HS-5 (cell line): Measurements from ENCODE around the gene ADGRB2.

ENCODE experiments used
- DNase-seq: peaks from one replicate; pipeline ENCODE4 v3.0.0-alpha.2; 2012; ENCODE audit warnings: low read depth

Gene ADGRB2

DNA sequence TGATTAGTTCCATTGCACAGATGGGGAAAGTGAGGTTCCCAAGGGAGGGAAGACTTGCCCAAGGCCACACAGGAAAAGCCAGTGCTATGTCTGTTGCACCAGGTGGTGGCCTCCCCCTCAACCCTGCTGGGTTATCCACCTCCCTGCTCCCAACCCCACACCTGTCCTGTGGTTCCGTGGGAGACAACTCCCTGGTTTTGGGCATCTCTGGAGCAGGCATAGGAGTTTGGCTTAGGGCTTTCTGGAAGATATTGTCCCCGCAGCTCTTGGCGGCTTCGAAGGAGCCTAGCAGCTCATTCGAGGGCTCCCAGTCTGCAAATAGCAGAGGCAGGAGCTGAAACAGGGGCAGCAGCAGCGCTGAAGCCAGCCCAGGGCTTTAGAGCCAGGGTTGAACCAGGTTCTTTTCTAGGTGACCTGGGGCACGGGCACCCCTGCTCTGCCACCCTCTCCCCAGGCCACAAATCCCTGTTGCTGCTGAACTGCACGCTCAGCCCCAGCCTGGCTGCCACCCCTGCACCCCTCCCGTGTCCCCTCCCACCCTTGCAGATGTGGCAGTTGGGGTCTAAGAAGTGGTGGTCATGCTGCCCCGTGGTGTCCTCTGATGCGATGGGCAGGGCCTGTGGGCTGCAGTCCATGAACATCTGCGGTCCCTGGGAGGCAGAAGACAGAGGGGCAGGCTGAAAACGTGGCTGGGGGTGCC lies 29.6 kb upstream of the ADGRB2 start:
- DNase-seq = no peak

DNA sequence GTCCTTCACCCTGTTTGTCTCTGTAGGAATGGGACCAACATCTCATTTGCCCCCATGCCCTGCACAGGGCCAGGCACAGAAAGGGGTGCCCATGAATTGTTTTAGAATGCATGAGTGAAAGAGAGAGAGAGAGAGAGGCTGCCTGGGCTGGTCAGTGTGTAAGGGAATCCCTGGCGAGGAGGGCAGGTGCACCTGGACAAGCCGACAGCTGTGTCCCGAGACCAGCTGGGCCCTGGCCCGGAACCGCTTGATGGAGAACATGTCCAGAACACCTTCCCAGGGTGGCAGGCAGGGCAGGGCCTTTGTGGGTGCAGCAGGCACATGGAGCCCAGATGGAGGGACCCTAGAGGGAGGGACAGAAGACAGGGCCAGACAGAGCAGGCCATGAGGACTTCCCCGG lies 28.9 kb upstream of the ADGRB2 start:
- DNase-seq = no peak

DNA sequence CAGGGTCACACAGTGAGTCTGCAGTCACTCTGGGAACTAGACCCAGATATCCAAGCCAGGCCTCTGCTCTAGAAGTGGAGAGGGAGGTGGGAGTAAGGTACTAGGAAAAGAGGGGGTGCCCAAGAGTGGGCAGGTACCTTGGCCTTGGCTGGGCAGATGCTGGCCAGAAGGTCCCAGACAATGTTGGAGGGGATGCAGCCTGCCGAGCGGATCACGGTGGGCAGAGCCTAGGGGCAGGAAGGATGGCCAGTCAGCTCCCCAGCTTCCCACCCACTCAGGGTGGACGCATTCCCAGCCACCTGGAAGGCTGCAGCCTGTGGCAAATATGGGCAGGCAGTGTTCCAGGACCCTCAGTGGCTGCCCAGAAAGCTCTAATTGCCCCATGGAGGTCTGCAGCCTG lies 28.4 kb upstream of the ADGRB2 start:
- no peak for DNase-seq

DNA sequence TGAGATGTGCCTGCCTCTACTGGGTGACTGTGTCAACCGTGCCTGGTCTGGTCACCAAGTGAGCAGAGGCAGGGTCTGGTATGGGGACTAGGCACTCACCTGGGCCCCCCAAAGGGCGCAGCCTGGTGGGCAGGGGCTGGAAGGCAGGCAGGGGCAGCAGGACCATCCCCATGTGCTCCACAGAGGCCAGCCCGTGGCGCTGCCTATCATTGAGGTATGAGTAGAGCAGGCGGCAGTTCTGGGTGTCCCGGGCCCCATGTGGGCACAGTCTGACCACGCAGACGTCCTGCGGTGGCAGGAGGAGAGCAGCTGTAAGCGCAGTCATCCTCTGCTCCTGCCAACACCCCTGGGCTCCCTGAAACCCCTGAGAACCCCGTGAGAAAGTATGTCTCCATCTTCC lies 28.0 kb upstream of the ADGRB2 start:
- no peak for DNase-seq

DNA sequence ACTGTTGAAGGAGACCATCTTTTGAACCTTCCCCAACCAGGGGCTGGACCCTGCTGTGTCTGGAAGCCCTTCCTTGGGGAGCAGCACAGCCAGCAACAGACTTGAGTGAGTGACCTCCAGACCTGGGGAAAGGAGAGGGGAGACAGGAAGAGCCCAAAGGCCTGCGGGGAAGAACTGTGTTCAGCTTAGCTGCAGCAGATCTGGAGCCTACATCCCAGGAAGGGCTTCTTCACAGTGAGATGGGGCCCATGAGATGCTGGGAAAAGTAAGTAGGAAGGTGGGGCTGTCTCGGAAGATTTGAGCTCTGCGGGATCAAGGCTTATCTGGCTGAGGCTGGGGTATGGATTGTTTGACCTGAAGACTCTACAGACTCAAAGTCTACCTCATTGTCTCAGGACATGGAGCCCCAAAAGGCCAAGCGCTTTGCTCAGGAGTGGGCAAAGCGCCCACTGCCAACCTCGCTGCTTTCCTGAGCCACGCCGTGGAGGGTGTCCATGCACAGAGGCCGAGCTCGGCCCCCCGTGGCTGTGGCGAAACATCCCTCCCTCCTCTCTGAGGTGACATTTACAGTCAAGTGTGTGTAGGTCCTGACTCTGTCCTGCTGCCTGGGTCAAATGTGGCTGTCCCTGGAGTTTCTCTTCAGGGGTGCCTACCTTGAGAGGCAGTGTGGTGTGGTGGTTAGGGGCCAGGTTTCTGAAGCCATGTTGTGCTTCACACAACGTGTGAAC lies 27.2 kb upstream of the ADGRB2 start:
- DNase-seq = no peak

DNA sequence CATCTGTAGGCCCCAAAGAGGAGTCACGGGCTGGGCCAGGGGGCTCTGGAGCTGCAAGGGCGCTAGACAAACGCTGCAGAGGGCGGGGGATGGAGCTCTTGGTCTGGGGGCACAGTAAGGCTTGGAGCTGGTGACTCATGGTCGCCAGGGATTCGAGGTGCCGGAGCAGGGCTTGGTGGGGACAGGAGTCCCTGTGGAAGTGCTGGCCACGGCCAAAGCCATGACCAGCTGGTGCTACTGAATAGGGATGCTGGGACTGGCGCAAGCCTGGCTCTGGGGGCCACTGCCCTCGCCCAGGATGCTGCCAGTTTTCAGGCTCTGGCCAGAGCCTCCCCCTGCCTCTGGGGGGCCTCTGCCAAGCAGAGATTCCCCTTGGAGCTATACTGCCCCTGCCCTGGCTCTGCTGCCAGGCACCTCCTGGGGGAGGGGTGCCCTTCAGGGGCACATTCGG lies 26.5 kb upstream of the ADGRB2 start:
- DNase-seq = no peak

DNA sequence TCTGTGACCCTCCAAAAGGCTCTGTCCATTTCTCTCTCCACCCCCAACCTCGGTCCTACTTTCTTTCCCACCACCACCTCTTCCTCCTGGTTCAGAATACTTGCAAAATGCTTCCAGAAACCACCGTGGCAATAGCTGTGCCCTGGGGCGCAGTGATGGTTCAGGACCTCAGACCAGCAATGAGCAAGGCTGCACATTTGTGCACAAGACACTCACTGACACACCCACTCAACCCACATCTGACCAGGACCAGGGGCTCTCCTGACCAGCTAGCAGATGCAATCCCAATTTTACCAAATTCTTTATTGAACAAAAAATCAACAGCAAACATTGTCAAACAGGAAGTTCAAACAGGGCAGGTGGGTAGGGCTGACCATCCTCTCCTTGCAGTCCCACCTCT lies 26.0 kb upstream of the ADGRB2 start:
- DNase-seq = no peak

DNA sequence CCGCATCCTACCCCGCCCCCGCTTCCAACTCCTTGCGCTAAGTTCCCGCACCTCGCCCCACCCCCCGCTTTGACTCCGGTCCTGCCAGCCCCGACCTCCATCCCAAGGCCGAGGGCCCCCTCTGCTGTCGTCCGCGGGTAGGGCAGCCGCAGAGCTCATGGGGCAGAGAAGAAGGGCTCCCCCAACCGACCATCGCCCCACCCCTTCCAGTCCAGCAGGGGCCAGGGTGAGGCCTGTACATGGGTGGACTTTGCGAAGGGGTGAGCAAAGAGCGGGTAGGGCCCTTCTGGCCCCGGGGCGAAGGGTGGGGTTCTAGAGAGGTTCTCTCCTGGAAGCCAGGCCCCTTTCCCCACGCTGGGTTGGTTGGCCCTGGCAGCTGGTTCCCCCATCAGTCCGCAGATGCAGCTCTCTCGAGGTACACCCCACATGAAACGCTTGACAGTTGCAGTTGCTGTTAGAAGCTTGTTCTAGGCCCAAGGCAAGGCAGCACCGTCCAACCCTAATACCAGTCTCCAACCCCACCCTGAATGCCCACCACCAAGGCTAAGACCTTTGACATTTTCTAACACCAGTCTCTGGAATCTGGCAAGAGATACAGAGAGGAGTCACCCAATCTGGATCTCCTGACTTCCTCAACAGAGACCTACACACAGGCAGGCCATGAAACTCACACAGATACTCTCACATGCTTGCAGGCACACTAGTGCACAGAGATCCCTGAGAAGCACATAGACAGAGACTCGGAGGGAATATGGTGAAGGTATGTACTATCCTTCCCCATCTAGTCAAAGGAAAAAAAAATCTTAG lies 25.3 kb upstream of the ADGRB2 start:
- DNase-seq = peak; percentile 56

DNA sequence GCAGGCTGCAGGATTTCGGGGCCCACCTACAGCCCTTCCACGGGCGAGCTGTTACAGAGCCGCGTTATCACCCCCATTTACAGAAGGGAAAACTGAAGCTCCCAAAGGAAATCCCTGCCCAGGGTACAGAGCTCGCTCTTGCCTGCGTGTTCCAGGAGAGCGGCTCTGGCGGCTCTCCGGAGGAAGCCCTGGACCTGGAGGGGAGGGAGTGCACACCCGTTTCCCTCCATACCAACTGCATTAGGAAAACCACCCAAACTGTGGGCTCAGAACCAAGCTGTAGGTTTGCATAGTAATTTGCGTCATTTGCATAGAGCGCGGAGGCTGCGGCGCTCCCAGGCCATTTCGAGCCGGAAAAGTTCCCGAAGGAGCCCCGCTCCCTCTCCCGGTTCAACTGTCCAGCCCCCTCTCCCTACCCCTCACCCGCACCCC lies 24.7 kb upstream of the ADGRB2 start:
- peak; percentile 57 for DNase-seq

DNA sequence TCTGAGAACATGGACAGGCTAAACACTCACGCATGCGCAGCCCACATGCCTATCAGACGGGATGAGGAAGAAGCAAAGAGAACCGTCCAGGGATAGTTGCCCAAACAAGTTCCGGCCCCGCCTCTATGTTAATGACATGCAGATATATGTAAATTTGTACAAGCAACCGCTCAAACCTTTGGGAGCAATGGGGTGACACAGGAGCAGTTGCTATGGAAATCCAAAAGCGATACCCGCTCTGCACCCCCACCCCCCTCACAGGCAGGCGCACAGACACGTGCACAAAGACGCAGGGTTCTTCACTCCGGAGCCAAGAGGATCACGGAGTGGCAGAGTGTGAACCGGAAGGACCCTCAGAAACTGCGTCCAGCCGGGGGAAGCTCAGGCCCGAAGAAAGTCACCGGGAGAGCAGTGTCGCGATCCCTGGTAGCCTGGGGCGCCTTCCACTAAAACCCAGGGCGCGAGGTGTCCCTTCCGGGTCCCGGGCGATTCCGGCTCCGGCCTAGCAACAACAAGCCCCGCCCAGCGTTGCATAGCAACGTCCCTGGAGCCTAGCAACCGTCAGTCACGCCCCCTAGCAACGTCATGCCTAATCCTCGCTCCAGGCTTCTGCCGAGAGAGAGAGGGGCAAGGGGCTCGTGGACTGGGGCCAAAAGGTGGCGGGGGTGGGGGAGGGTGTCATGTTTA lies 24.1 kb upstream of the ADGRB2 start:
- peak; percentile 63 for DNase-seq

DNA sequence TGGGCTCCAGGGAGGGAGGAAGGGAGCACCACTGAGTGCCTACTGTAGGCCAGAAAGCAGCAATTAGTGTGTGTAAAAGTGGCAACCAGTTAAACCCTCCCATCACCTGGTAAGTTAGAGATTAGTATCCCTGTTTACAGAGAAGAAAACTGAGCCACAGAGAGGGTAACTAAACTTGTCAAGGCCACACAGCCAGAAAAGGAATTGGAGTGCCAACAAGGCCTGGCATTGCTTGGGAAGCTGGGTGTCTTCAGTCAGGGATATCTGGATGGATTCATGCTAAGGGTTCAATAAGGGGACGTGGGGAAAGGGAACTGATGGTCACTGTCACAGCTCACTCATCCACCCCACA lies 23.6 kb upstream of the ADGRB2 start:
- DNase-seq = no peak

DNA sequence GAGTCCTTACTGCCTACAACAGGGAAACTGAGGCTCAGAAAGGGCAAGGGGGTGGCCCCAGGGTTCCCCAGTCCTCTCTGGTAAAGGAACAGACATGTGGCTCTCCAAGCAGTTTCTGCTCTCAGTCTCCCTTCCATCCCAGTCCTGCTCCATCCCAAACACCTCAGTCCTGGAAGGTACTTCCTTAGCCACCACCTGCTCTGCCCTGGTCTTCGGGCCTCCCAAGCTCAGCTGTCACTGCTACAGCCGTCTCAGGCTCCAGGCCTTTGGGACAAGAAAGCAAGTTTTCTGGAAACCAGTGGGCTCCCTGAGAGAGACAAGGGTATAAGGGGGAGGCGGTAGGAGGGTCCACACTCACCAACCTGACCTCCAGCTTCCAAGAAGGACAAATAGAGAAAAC lies 23.1 kb upstream of the ADGRB2 start:
- DNase-seq = no peak

DNA sequence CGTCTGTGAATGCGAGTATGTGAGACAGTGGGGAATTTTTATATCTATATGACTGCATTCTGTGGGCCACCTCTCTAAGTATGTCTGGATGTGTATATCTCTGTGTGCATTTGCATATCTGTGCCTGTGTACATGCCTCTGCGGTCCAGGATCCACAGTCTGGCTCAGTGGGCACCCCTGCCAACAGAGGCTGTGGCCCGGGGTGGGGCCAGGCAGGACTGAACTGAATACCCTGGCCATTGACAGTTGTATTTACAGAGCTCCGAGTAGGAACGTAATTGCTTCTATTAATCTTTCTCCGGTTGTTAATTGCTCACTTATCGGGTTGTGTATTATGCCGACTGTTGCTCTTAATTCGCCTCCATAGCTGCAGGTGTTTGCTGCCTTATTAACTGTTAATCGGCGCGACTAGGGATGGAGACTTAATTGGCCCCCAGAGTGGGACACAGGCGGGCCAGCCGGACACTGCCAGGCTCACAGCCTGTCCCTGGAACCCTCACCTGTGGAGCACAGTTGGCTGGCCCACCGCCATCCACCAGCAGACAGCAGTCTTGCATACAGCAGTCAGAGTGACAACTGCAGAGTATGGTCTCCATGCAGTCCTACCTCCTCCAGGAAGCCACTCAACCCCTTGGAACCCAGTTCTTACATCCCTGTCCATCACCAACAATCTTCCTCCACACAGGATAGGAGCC lies 22.4 kb upstream of the ADGRB2 start:
- DNase-seq = no peak

DNA sequence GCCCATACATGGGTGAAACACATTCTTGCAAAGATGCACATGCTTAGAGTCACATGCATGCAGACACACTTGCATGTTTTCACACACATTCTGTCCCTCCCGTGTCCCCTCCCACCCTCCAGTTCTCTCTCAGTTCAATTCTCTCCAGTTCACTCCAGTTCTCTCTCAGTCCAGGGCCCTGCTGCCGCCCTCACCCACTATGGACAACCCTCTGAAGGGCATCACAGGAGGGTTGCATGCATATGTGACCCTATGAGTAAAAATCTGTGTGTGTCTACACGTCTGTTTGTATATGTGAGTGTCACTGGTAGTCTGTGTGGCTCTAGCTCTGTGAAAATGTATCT lies 21.8 kb upstream of the ADGRB2 start:
- DNase-seq = no peak

DNA sequence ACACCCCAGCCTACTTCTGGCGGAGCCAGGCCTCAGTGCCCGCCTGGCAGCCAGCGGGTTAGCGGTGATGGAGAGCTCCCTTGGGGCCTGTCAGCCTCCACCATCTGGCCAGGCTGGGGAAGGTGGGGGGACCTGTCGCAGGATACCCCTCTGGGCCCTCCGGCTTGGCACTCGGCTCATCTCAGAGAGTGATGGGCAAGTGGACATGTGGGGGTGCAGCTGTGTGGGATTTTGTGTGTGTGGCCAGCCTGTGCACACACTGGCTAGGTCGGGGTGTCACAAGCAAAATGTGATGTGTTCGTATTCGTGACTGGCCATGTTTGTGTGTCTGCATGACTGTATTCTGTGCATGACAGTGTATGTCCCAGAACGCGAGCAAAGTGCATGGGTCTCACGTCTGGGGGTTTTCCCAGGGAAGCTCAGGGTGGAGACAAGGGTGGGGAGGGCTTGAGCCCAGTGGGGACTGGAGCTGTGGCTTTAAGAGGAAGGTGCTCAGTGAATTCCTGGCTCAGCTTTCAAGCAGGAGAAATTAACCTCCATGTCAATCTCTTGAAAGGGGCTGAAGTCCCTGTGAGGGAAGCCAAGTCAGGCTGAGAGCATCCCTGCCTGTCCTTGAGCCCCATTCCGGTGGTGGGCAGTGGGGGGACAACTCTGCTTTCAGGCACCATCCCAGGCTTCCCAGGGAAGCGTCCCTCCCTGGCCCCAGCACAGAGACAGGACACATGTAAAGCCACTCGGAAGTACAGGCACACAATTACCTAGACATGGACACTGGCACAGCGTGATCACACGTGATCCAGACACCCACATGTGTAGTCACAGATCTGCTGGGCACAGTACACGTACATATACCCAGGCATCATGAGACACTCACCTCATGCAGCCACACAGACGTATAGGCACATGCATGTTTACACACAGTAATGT lies 21.1 kb upstream of the ADGRB2 start:
- no peak for DNase-seq

DNA sequence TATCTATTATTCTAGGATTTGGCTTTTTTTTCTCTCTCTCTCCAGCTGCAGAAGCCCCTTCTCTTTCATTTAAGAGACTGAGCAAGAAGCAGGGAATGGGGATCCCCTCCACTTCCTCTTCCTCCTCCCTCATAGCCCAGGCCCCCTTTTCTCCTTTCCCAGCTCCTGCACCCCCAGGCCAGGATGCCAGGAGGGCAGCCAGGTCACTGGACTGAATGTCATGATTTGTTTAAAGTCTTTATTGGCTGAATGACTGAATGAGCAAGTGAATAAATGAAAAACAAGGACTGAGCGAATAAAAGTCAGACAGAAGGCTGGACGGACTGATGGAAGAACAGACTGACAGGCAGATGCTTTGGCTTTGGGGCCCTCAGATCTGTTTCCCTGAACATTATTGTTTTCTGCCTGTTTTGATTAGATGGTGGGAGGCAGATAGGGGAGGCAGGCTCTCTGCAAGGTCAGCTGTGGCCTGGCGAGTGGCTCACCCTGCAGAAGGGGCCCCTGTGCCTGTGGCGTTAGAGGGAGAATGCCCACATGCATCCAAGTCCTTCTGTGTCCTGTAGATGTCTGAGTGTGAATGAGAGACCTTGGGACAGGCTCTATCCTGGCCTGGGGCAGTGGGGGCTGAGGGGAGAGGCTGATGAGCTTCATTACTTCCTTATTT lies 20.3 kb upstream of the ADGRB2 start:
- DNase-seq = no peak

DNA sequence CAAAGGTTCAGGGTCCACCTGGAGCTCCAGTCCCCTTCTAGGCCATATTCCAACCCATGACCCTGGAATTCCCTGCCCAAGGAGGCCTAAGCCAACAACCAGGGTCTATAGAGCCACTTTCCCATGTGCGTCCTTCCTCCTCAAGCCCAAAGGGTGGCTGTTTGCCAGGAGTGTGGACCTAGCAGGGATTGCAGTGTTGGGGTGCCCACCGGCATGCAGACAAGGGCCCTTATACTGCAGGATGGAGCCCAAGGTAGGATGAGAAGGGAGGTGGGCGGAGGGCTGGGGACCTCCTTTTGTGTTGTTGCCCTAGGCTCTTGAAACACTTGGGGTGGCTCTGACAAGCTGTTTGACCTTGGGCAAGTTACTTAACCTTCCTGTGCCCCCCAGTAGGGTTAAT lies 19.7 kb upstream of the ADGRB2 start:
- DNase-seq = no peak

DNA sequence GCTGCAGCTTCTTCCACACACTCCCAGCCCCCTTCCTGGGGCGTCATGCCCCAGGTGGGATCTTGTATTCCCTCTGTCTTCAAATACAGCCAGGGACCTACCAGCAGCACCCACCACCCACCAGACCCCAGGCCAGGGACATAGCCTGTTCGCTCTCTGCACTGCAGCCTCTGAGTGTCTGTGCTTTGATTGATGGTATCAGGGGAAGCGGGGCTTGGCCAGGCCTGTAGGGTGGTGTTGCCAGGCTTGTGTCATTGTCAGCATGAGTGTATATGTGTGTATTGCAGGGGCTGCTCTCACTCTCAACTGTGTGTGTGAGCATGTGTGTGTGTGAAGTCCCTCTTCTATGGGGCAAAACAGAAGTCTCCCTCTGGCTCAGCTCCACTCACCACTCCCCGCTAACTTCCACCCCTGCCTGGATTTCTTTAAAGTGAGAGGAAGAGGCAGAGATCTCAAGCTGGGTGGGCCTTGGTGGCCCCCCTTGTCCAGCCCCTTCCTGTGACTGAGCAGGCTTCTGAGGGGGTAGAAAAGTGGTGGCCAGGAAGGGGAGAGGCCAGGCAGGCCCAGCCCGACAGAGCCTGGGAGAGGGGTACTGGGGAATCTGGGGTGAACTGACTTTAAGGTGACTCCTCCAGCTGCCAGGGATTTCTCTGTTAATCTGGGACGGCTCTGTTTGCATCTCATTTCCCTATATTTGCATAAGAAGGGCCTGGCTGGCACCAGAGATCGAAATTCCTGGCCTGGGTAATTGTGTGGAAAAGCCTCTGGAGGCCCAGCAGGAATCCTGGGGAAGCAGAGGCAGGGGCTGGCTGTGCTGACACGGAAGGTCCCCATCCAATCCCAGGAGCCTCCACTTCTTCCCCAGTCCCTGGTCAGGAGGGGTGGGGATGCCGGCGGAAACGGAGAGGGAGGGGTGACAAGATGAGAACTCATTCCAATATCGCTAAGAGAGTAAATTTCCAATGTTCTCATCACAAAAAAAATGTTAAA lies 18.6 kb upstream of the ADGRB2 start:
- DNase-seq = no peak

DNA sequence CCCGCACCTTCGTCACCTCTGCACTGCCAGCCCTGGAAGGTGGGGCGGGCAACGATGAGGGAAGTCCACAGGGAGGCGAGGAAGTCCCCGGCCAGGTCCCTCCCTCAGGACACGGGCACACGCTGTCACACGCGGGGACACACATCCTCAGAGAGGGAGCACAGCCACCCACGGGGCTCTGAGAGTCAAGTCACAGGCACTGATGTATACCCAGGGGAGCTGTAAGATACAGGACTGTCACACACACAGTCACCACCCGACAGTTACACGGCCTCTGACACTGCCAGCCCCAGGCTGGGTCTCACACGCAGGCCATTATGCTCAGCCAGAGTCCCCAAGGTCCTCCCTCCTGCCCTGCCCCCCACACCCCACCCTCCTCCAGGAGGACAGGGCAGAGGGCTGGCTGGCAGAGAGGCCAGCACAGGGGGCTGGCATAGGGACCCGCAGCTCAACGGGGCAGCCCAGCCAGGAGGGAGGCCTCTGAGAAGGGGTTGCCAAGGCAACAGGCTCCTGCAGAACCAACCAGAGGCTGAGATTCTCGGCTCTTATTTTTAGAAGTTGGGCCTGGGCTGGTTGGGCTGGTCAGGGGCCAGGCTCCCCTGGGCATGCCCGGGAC lies 17.7 kb upstream of the ADGRB2 start:
- DNase-seq = no peak
